AG09319 (cell line): ENCODE data around the gene PCSK5.
"Not testable (repeated sequence)": the region's sequence is repeated elsewhere in the genome, so short reads cannot be mapped to it uniquely, and the experiment has no call there.

Source experiments
- DNase-seq: peaks from one replicate; pipeline ENCODE4 v3.0.0-alpha.2; 2010; ENCODE audit warnings: low read depth; ENCODE audit errors: extremely low read depth
- TF ChIP-seq, protein P1 (sequence below): IDR thresholded peaks from 2 replicates; pipeline ENCODE4 v1.5.1; 2011; ENCODE audit warnings: low read depth, mild to moderate bottlenecking, inconsistent platforms, low read length, moderate library complexity

PCSK5 gene

DNA sequence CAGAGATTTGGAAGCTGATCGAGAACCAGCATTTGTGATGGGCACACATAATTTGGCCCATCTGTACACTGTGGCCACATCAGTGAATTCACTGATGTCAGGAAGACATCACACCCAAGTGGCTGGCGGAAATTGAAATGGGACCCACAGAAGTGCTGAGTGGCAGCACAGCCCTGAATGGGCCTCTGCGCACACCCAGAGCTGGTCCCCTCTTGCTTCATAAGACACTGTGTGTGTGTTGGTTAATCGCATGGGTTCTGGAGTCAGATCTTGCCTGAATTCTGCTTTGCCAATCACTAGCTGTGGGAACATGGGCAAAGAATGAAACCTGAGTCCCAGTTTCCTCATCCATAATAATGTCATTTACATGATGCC lies 72.2 kb downstream of the PCSK5 start:
- TF ChIP-seq, protein P1, sequence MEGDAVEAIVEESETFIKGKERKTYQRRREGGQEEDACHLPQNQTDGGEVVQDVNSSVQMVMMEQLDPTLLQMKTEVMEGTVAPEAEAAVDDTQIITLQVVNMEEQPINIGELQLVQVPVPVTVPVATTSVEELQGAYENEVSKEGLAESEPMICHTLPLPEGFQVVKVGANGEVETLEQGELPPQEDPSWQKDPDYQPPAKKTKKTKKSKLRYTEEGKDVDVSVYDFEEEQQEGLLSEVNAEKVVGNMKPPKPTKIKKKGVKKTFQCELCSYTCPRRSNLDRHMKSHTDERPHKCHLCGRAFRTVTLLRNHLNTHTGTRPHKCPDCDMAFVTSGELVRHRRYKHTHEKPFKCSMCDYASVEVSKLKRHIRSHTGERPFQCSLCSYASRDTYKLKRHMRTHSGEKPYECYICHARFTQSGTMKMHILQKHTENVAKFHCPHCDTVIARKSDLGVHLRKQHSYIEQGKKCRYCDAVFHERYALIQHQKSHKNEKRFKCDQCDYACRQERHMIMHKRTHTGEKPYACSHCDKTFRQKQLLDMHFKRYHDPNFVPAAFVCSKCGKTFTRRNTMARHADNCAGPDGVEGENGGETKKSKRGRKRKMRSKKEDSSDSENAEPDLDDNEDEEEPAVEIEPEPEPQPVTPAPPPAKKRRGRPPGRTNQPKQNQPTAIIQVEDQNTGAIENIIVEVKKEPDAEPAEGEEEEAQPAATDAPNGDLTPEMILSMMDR = no peak
- DNase-seq = no peak

DNA sequence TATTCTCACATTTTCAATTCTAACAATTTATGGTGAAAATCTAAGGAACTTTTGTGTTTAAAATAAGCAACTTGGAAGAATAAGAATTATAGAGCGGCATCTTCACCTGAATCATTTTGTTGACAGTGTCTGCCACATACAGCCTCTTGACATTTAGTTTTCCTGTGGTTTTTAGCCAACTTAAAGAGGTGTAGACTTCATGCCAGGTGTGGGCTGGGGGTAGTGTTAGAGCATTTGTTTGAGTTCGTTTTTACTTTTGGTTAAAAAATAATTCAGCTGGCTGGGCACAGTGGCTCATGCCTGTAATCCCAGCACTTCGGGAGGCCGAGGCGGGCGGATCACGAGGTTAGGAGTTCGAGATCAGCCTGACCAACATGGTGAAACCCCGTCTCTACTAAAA lies 72.8 kb downstream of the PCSK5 start:
- DNase-seq = not testable (repeated sequence)

DNA sequence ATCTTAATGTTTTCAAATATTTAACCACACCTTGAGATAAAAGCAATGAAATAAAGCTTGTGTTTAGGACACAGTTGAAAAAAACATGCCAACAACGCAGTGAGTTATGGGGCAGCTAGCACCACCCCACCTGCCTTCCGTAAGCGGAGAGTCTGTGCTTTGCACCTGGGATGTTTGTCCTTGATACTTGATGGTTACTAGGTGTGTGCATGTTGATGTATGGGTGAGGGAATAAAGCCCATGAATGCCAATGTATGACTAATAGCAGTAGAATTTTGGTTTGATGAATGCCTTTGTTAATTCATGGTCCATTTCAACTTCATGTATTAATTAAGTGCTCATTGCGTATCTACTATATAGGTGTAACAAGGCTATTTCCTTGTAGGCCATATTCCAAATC lies 74.0 kb downstream of the PCSK5 start:
- TF ChIP-seq, protein P1 = no peak
- DNase-seq = no peak

DNA sequence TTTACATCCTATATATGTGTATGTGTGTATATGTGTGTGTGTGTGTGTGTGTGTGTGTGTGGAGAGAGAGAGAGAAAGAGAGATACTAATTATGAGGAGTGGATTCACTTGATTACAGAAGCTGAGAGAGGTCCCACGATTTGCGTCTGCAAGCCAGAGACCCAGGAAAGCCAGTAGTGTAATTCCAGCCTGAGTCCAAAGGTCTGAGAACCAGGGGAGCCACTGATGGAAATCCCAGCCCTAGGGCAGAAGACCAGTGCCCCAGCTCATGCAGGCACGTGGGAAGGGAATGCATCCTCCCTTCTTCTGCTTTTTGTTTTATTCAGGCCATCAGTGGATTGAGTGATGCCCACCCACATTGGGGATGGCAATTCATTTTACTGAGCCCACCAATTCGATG lies 74.8 kb downstream of the PCSK5 start:
- TF ChIP-seq, protein P1 = no peak
- DNase-seq = no peak

DNA sequence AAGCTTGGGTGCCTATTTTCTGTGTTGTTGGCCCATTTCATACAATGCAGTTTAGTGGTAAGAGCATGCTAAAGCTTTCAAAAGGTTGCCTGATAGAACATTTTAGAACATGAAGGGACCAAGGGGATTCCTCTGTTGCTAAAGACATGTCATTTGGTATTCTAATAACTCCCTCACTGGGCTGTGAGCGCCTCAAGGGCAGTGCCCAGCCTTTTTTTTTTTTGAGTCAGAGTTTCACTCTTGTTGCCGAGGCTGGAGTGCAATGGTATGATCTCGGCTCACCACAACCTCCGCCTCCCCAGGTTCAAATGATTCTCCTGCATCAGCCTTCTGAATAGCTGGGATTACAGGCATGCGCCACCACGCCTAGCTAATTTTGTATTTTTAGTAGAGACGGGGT lies 77.1 kb downstream of the PCSK5 start:
- TF ChIP-seq, protein P1 = no peak
- no peak for DNase-seq

DNA sequence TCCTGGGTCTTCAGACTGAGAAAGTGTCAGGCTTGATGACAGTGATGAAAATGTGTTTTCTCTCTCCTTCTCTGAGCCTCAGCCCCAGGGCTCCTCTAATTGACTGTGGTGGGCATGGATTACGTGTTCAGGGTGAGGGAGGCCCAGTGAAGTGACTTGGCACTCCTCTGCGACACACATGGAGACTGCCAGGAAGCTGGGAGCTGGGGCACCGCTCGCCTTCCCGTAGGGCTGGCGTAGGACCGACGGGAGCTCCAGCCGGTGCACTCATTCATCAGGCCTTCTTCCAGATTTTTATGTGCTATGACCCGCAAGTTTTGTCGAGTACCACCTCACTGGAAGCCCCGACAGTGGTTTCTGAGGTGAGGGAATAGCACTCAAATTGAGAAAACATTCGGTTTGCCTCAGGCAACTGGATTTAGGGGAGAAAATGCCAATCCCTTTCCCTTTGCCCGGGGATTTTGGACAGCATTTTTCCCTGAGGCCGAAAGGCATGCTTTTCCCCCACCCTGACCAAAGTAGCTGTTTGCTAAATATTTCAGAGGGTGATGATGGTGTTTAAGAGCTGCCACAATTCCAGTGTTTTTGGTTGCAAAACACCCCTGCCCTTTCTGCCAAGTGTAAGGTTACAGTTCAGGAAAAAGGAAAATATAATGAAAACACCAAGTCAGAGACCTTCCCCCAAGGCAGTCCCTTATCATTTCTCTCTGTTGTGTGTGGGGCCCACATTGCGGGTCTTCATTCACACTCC lies 83.7 kb downstream of the PCSK5 start:
- TF ChIP-seq, protein P1 = no peak
- DNase-seq = no peak

DNA sequence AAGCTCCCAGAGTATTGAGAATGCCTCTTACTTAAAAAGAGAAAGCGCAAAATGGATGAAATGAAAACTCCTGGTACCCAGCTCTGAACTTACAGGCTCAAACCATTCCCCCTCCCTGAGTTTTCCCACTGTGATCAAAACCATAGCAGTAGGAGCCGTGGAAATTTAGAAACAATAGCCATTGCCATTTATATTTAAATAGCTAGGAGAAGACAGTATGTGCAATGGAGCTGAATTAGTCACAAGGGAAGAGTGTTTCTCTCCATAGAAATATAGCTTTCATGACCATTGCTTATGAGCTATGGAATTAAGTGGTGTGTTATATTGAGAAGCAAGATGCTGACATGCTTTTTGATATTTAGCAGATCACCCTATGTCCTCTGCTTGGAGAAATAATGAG lies 84.6 kb downstream of the PCSK5 start:
- TF ChIP-seq, protein P1 = no peak
- no peak for DNase-seq

DNA sequence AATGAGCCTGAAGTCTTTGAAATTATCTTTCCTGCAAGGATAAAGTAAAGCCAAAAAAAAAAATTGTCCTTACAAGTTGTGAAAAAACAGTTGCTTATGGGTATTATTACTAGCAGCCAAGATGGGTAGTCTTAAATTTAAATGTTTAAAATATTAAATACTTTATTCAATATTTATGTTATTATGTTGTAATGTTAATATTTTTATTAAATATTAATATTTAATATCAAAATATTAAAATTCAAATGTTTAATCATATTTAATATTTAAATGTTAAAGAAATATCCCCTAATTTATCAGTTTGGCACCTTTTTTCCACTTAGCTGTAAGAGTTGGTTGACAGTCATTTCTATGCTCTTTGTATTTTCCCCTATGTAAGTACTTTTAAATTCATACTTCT lies 86.1 kb downstream of the PCSK5 start:
- no peak for DNase-seq
- TF ChIP-seq, protein P1 = no peak
